Activated naive CD8-positive, alpha-beta T cell treated with anti-CD3 and anti-CD28 coated beads for 36 hours (primary cell): ENCODE results near the gene CTSH. TPM values are rescaled to one million over a fixed set of nuclear protein-coding genes. Genes with fewer than 3 reads are reported as not detected.

Experiments used
- DNase-seq: peaks from one replicate; pipeline ENCODE4 v3.0.0; 2021
- H3K27ac Mint-ChIP-seq: one replicate; pipeline ENCODE4 v1.8.0; 2022; ENCODE audit warnings: mild to moderate bottlenecking, moderate library complexity, mixed read lengths
- H3K27me3 Mint-ChIP-seq: one replicate; pipeline ENCODE4 v1.8.0; 2022; ENCODE audit warnings: mild to moderate bottlenecking, mixed read lengths
- H3K36me3 Mint-ChIP-seq: one replicate; pipeline ENCODE4 v1.8.0; 2021; ENCODE audit warnings: mild to moderate bottlenecking, mixed read lengths
- H3K4me1 Mint-ChIP-seq: one replicate; pipeline ENCODE4 v1.8.0; 2021; ENCODE audit warnings: mixed read lengths
- H3K4me3 Mint-ChIP-seq: one replicate; pipeline ENCODE4 v1.8.0; 2022; ENCODE audit warnings: mild to moderate bottlenecking, moderate library complexity, mixed read lengths
- H3K9me3 Mint-ChIP-seq: one replicate; pipeline ENCODE4 v1.8.0; 2022; ENCODE audit warnings: mixed read lengths
- total RNA-seq, 2 experiments: library from RNA; stranded (reverse); gene quantifications; one replicate each; pipeline ENCODE4 v1.2.3, GENCODE V29; 2021

The CTSH gene
- total RNA-seq, 2 experiments from 2014 or later = 4.3 to 4.9 TPM

- Mint-ChIP-seq H3K9me3 (no peaks in the 10 kb centered on the region), H3K4me1 (no peaks in the 10 kb centered on the region), H3K27me3 (no peaks in the 10 kb centered on the region), H3K4me3 (no peak overlapping the region), H3K36me3 (peaks cover 3% of the 10 kb centered on the region), H3K27ac (peak overlapping the region; percentile 16)
- no peak for DNase-seq
These were observed 21.1 kb downstream of the CTSH start for GRCh38 chr15:78923480-78924360.

GRCh38 chr15:78923015-78923414, 21.8 kb downstream of the CTSH start:
- H3K9me3 Mint-ChIP-seq = no peaks in the 10 kb centered on the region
- no peaks in the 10 kb centered on the region for H3K4me1 Mint-ChIP-seq
- no peak for DNase-seq
- peaks cover 3% of the 10 kb centered on the region for H3K36me3 Mint-ChIP-seq
- H3K27me3 Mint-ChIP-seq = no peaks in the 10 kb centered on the region
- H3K4me3 Mint-ChIP-seq = no peak overlapping the region
- H3K27ac Mint-ChIP-seq = no peak overlapping the region

GRCh38 chr15:78922527-78922926, 22.3 kb downstream of the CTSH start:
- Mint-ChIP-seq H3K4me1 (peaks cover 1% of the 10 kb centered on the region), H3K4me3 (no peak overlapping the region), H3K27me3 (no peaks in the 10 kb centered on the region), H3K9me3 (no peaks in the 10 kb centered on the region), H3K27ac (no peak overlapping the region), H3K36me3 (peaks cover 5% of the 10 kb centered on the region)
- DNase-seq = no peak

GRCh38 chr15:78921940-78922339, 22.9 kb downstream of the CTSH start:
- DNase-seq = no peak
- Mint-ChIP-seq H3K4me1 (peaks cover 1% of the 10 kb centered on the region), H3K4me3 (no peak overlapping the region), H3K27me3 (no peaks in the 10 kb centered on the region), H3K27ac (no peak overlapping the region), H3K9me3 (no peaks in the 10 kb centered on the region), H3K36me3 (peaks cover 5% of the 10 kb centered on the region)

- no peak overlapping the region for H3K4me3 Mint-ChIP-seq
- no peak overlapping the region for H3K27ac Mint-ChIP-seq
- peaks cover 1% of the 10 kb centered on the region for H3K4me1 Mint-ChIP-seq
- H3K27me3 Mint-ChIP-seq = no peaks in the 10 kb centered on the region
- H3K9me3 Mint-ChIP-seq = no peaks in the 10 kb centered on the region
- H3K36me3 Mint-ChIP-seq = peaks cover 6% of the 10 kb centered on the region
- DNase-seq = no peak
These were observed 23.3 kb downstream of the CTSH start for GRCh38 chr15:78921517-78921916.

- DNase-seq = no peak
- no peak overlapping the region for H3K4me3 Mint-ChIP-seq
- no peak overlapping the region for H3K27ac Mint-ChIP-seq
- no peaks in the 10 kb centered on the region for H3K9me3 Mint-ChIP-seq
- no peaks in the 10 kb centered on the region for H3K27me3 Mint-ChIP-seq
- peaks cover 11% of the 10 kb centered on the region for H3K36me3 Mint-ChIP-seq
- H3K4me1 Mint-ChIP-seq = peaks cover 1% of the 10 kb centered on the region
These were observed 27.0 kb downstream of the CTSH start for GRCh38 chr15:78917888-78918287.

GRCh38 chr15:78916088-78916487, 28.8 kb downstream of the CTSH start:
- Mint-ChIP-seq H3K27me3 (no peaks in the 10 kb centered on the region), H3K36me3 (peaks cover 8% of the 10 kb centered on the region), H3K4me1 (peaks cover 1% of the 10 kb centered on the region)

GRCh38 chr15:78915341-78916087, 29.3 kb downstream of the CTSH start:
- Mint-ChIP-seq H3K4me3 (no peak overlapping the region), H3K36me3 (peaks cover 8% of the 10 kb centered on the region), H3K9me3 (no peaks in the 10 kb centered on the region), H3K4me1 (peaks cover 1% of the 10 kb centered on the region), H3K27me3 (no peaks in the 10 kb centered on the region), H3K27ac (no peak overlapping the region)
- DNase-seq = no peak

More at GRCh38 chr15:78916088-78916487, 28.8 kb downstream of the CTSH start:
- DNase-seq = no peak
- H3K27ac Mint-ChIP-seq = no peak overlapping the region
- H3K4me3 Mint-ChIP-seq = no peak overlapping the region
- H3K9me3 Mint-ChIP-seq = no peaks in the 10 kb centered on the region

- Mint-ChIP-seq H3K27ac (peak overlapping the region; percentile 56), H3K36me3 (peaks cover 15% of the 10 kb centered on the region), H3K4me1 (peaks cover 1% of the 10 kb centered on the region), H3K4me3 (no peak overlapping the region), H3K27me3 (no peaks in the 10 kb centered on the region), H3K9me3 (no peaks in the 10 kb centered on the region)
- DNase-seq = no peak
These were observed 30.6 kb downstream of the CTSH start for GRCh38 chr15:78914027-78914764.

GRCh38 chr15:78913012-78913411, 31.8 kb downstream of the CTSH start:
- Mint-ChIP-seq H3K4me1 (peaks cover 4% of the 10 kb centered on the region), H3K36me3 (peaks cover 17% of the 10 kb centered on the region), H3K9me3 (no peaks in the 10 kb centered on the region), H3K27ac (no peak overlapping the region), H3K27me3 (no peaks in the 10 kb centered on the region), H3K4me3 (no peak overlapping the region)
- no peak for DNase-seq

GRCh38 chr15:78912316-78912715, 32.5 kb downstream of the CTSH start:
- Mint-ChIP-seq H3K4me3 (no peak overlapping the region), H3K4me1 (peaks cover 2% of the 10 kb centered on the region), H3K36me3 (peaks cover 18% of the 10 kb centered on the region), H3K9me3 (no peaks in the 10 kb centered on the region), H3K27me3 (no peaks in the 10 kb centered on the region), H3K27ac (no peak overlapping the region)
- DNase-seq = no peak

- Mint-ChIP-seq H3K27me3 (no peaks in the 10 kb centered on the region), H3K27ac (peak overlapping the region; percentile 43), H3K4me3 (no peak overlapping the region), H3K4me1 (peaks cover 2% of the 10 kb centered on the region), H3K36me3 (peaks cover 27% of the 10 kb centered on the region), H3K9me3 (no peaks in the 10 kb centered on the region)
- DNase-seq = no peak
These were observed 34.6 kb downstream of the CTSH start for GRCh38 chr15:78910271-78910670.

GRCh38 chr15:78909791-78910228, 35.0 kb downstream of the CTSH start:
- Mint-ChIP-seq H3K4me3 (no peak overlapping the region), H3K27me3 (no peaks in the 10 kb centered on the region), H3K9me3 (no peaks in the 10 kb centered on the region), H3K4me1 (peaks cover 2% of the 10 kb centered on the region), H3K27ac (peak overlapping the region; percentile 43), H3K36me3 (peaks cover 27% of the 10 kb centered on the region)
- DNase-seq = peak; percentile 12

- Mint-ChIP-seq H3K27me3 (no peaks in the 10 kb centered on the region), H3K4me3 (no peak overlapping the region), H3K4me1 (peaks cover 2% of the 10 kb centered on the region), H3K36me3 (peaks cover 27% of the 10 kb centered on the region), H3K9me3 (no peaks in the 10 kb centered on the region), H3K27ac (no peak overlapping the region)
- DNase-seq = no peak
These were observed 35.6 kb downstream of the CTSH start for GRCh38 chr15:78909160-78909695.

- Mint-ChIP-seq H3K4me1 (peaks cover 2% of the 10 kb centered on the region), H3K36me3 (peaks cover 22% of the 10 kb centered on the region), H3K4me3 (no peak overlapping the region), H3K27ac (no peak overlapping the region), H3K9me3 (no peaks in the 10 kb centered on the region), H3K27me3 (no peaks in the 10 kb centered on the region)
- no peak for DNase-seq
These were observed 37.3 kb downstream of the CTSH start for GRCh38 chr15:78907577-78907976.
